ENCODE results near the gene TMEM119.
"Not testable (repeated sequence)": the region's sequence is repeated elsewhere in the genome, so short reads cannot be mapped to it uniquely, and the experiment has no call there.

Gene TMEM119

GRCh38 chr12:108633534-108634248 lies 35.8 kb upstream of the TMEM119 start, which contains the start of gene SELPLG:
TSS of gene SELPLG (minus strand) at chr12:108633894. CDS start at chr12:108624307, 9,587 bp downstream.
- DNase-seq = peak; percentile 56

GRCh38 chr12:108633081-108633533 lies 35.2 kb upstream of the TMEM119 start:
- no peak for DNase-seq

- not testable (repeated sequence) for DNase-seq
Measured at GRCh38 chr12:108631261-108631660, 33.4 kb upstream of the TMEM119 start.

GRCh38 chr12:108630481-108631207 lies 32.8 kb upstream of the TMEM119 start:
- no peak for DNase-seq

GRCh38 chr12:108629824-108630476 lies 32.1 kb upstream of the TMEM119 start:
- DNase-seq = no peak

GRCh38 chr12:108629151-108629550 lies 31.3 kb upstream of the TMEM119 start:
- no peak for DNase-seq

GRCh38 chr12:108627134-108627920 lies 29.4 kb upstream of the TMEM119 start:
- no peak for DNase-seq

- DNase-seq = no peak
Measured at GRCh38 chr12:108625228-108625627, 27.3 kb upstream of the TMEM119 start.

- DNase-seq = no peak
Measured at GRCh38 chr12:108623577-108623976, 25.7 kb upstream of the TMEM119 start.

- DNase-seq = no peak
Measured at GRCh38 chr12:108622921-108623514, 25.1 kb upstream of the TMEM119 start.

- DNase-seq = no peak
Measured at GRCh38 chr12:108622421-108622820, 24.5 kb upstream of the TMEM119 start.

GRCh38 chr12:108621161-108621560 lies 23.3 kb upstream of the TMEM119 start:
- DNase-seq = no peak

- no peak for DNase-seq
Measured at GRCh38 chr12:108620236-108620879, 22.5 kb upstream of the TMEM119 start.

- DNase-seq = no peak
Measured at GRCh38 chr12:108619369-108620160, 21.7 kb upstream of the TMEM119 start.

GRCh38 chr12:108618953-108619274 lies 21.0 kb upstream of the TMEM119 start:
- DNase-seq = peak; percentile 38

GRCh38 chr12:108618079-108618952 lies 20.4 kb upstream of the TMEM119 start:
- peak; percentile 73 for DNase-seq

- no peak for DNase-seq
Measured at GRCh38 chr12:108616941-108617858, 19.3 kb upstream of the TMEM119 start.

GRCh38 chr12:108616359-108616758 lies 18.5 kb upstream of the TMEM119 start:
- DNase-seq = no peak

GRCh38 chr12:108615918-108616317 lies 18.0 kb upstream of the TMEM119 start:
- no peak for DNase-seq

Measured in DMS79 treated with DMSO at 0.1 percent for 48 hours (cell line).